Small intestine (tissue), 7 donors: ENCODE data around the gene KCNQ5. TPM values are rescaled to one million over a fixed set of nuclear protein-coding genes. Genes with fewer than 3 reads are reported as not detected.

Experiments used
- DNase-seq, 2 donors: peaks; one replicate each; pipeline versions ENCODE4 v3.0.0 to v3.0.0-alpha.2; 2013
- FAIRE-seq: peaks from 2 replicates; lab custom pipeline; 2012; peaks lifted over from hg19 to GRCh38; lab: Jason Lieb, UNC
- H3K27ac ChIP-seq, 3 donors: one replicate each; pipeline ENCODE4 v1.5.1; 2013; ENCODE audit warnings: low read length in 2 of 3, mild to moderate bottlenecking in 2 of 3, control low read depth in 1 of 3, inconsistent platforms in 1 of 3, low read depth in 1 of 3, moderate library complexity in 1 of 3
- H3K27me3 ChIP-seq, 3 donors: one replicate each; pipeline ENCODE4 v1.6.1; 2013; ENCODE audit warnings: low read length in 3 of 3, inconsistent platforms in 1 of 3; ENCODE audit not compliant: control insufficient read depth in 3 of 3, insufficient read depth in 3 of 3
- H3K36me3 ChIP-seq, 3 donors: one replicate each; pipeline ENCODE4 v1.6.1; 2013; ENCODE audit warnings: low read length in 3 of 3, inconsistent platforms in 1 of 3, low read depth in 1 of 3, mild to moderate bottlenecking in 1 of 3, moderate library complexity in 1 of 3; ENCODE audit not compliant: control insufficient read depth in 3 of 3, insufficient read depth in 2 of 3
- H3K4me1 ChIP-seq, 3 donors: one replicate each; pipeline ENCODE4 v1.6.1; 2013; ENCODE audit warnings: low read length in 2 of 3, inconsistent platforms in 1 of 3, low read depth in 1 of 3, mild to moderate bottlenecking in 1 of 3, moderate library complexity in 1 of 3; ENCODE audit not compliant: control insufficient read depth in 3 of 3, insufficient read depth in 2 of 3
- H3K4me3 ChIP-seq, 3 donors: one replicate each; pipeline ENCODE4 v1.5.1; 2013; ENCODE audit warnings: low read length in 3 of 3, control low read depth in 1 of 3, inconsistent platforms in 1 of 3, low read depth in 1 of 3, mild to moderate bottlenecking in 1 of 3, moderate library complexity in 1 of 3
- H3K9me3 ChIP-seq, 2 donors: one replicate each; pipeline ENCODE4 v1.6.1; 2013; ENCODE audit warnings: low read depth in 1 of 2, low read length in 1 of 2; ENCODE audit not compliant: control insufficient read depth in 2 of 2, insufficient read depth in 1 of 2
- WGBS, 3 donors: extraction: QIAGEN DNeasy Blood & Tissue Kit; methylation state at CpG; one replicate each; pipeline ENCODE4 v1.1.7; 2013; 5-methylcytosine and 5-hydroxymethylcytosine counted together
- polyA plus RNA-seq, 4 donors: library from polyadenylated mRNA; stranded (reverse) in 3 of 4; unstranded in 1 of 4; fragments of 200-250 nt in 3 of 4; fragments of 120-200 nt in 1 of 4; gene quantifications; one replicate each; pipeline versions ENCODE4 v1.2.1 to v1.2.3, GENCODE V29; 2013
- donor health status: healthy with polysubstance abuse.
- donor health status: control.
- donor health status: control.
- donor health status: Bipolar disorder and iron deficiency.
- donor health status: healthy.

The KCNQ5 gene
- polyA plus RNA-seq, 4 donors: 0.27 to 0.92 TPM; not detected in 2

GRCh38 chr6:72787391-72788031 lies 165.6 kb downstream of the KCNQ5 start:
- Histone ChIP-seq H3K4me1 (no peaks in the 10 kb centered on the region), H3K27ac (no peak overlapping the region), H3K4me3 (no peak overlapping the region), H3K36me3 (no peaks in the 10 kb centered on the region), H3K27me3 (no peaks in the 10 kb centered on the region), H3K9me3 (no peaks in the 10 kb centered on the region)
- FAIRE-seq (no peak), DNase-seq (no peak)
- WGBS, 3 donors: 16 to 44% (median 36%) methylated on average over 2 of the region's 2 CpGs

- Histone ChIP-seq H3K27me3 (no peaks in the 10 kb centered on the region), H3K4me3 (no peak overlapping the region), H3K4me1 (no peaks in the 10 kb centered on the region), H3K27ac (no peak overlapping the region), H3K9me3 (no peaks in the 10 kb centered on the region), H3K36me3 (no peaks in the 10 kb centered on the region)
- WGBS, 3 donors: 83 to 90% (median 84%) methylated on average over 1 of the region's 1 CpG
- FAIRE-seq (no peak), DNase-seq (no peak)
Measured at GRCh38 chr6:72788188-72788587, 166.3 kb downstream of the KCNQ5 start.

GRCh38 chr6:72789145-72789544 lies 167.3 kb downstream of the KCNQ5 start:
- Histone ChIP-seq H3K36me3 (no peaks in the 10 kb centered on the region), H3K9me3 (no peaks in the 10 kb centered on the region)

GRCh38 chr6:72792692-72793091 lies 170.8 kb downstream of the KCNQ5 start:
- no peaks in the 10 kb centered on the region for H3K9me3 ChIP-seq
- WGBS, 3 donors: 42 to 74% (median 54%) methylated on average over 1 of the region's 1 CpG
- DNase-seq: no peak
- H3K4me1 ChIP-seq: no peaks in the 10 kb centered on the region
- no peaks in the 10 kb centered on the region for H3K27me3 ChIP-seq
- no peak overlapping the region for H3K27ac ChIP-seq
- H3K36me3 ChIP-seq: no peaks in the 10 kb centered on the region
- H3K4me3 ChIP-seq: no peak overlapping the region
- FAIRE-seq: no peak

More at GRCh38 chr6:72789145-72789544, 167.3 kb downstream of the KCNQ5 start:
- 67 to 85% (median 73%) methylated on average over 4 of the region's 4 CpGs for WGBS, 3 donors
- no peaks in the 10 kb centered on the region for H3K4me1 ChIP-seq
- no peaks in the 10 kb centered on the region for H3K27me3 ChIP-seq
- FAIRE-seq (no peak), DNase-seq (no peak)
- no peak overlapping the region for H3K27ac ChIP-seq
- H3K4me3 ChIP-seq: no peak overlapping the region

GRCh38 chr6:72793641-72794395 lies 172.0 kb downstream of the KCNQ5 start:
- H3K27me3 ChIP-seq: no peaks in the 10 kb centered on the region
- H3K27ac ChIP-seq: no peak overlapping the region
- WGBS, 3 donors: 85 to 88% (median 88%) methylated on average over 10 of the region's 10 CpGs
- H3K36me3 ChIP-seq: no peaks in the 10 kb centered on the region
- H3K9me3 ChIP-seq: no peaks in the 10 kb centered on the region
- DNase-seq: no peak
- H3K4me3 ChIP-seq: no peak overlapping the region
- FAIRE-seq: no peak
- H3K4me1 ChIP-seq: no peaks in the 10 kb centered on the region

GRCh38 chr6:72798196-72798595 lies 176.3 kb downstream of the KCNQ5 start:
- Histone ChIP-seq H3K27ac (no peak overlapping the region), H3K36me3 (no peaks in the 10 kb centered on the region), H3K9me3 (no peaks in the 10 kb centered on the region), H3K4me3 (no peak overlapping the region), H3K4me1 (no peaks in the 10 kb centered on the region), H3K27me3 (no peaks in the 10 kb centered on the region)
- FAIRE-seq (no peak), DNase-seq (no peak)
- WGBS, 3 donors: 49 to 69% (median 65%) methylated on average over 2 of the region's 2 CpGs

- no peaks in the 10 kb centered on the region for H3K27me3 ChIP-seq
- no peaks in the 10 kb centered on the region for H3K9me3 ChIP-seq
- WGBS, 3 donors: 69 to 71% (median 71%) methylated on average over 4 of the region's 4 CpGs
- DNase-seq (no peak), FAIRE-seq (no peak)
- H3K36me3 ChIP-seq: no peaks in the 10 kb centered on the region
- H3K4me1 ChIP-seq: no peaks in the 10 kb centered on the region
- no peak overlapping the region for H3K4me3 ChIP-seq
- no peak overlapping the region for H3K27ac ChIP-seq
Measured at GRCh38 chr6:72809746-72810379, 188.0 kb downstream of the KCNQ5 start.

- Histone ChIP-seq H3K36me3 (no peaks in the 10 kb centered on the region), H3K27ac (no peak overlapping the region), H3K9me3 (no peaks in the 10 kb centered on the region), H3K27me3 (no peaks in the 10 kb centered on the region), H3K4me1 (no peaks in the 10 kb centered on the region), H3K4me3 (no peak overlapping the region)
- WGBS, 3 donors: 66 to 83% (median 79%) methylated on average over 4 of the region's 4 CpGs
- DNase-seq (no peak), FAIRE-seq (no peak)
Measured at GRCh38 chr6:72810571-72811280, 188.9 kb downstream of the KCNQ5 start.
